ENCODE data around the gene PPM1F. TPM values are rescaled to one million over a fixed set of nuclear protein-coding genes. Genes with fewer than 3 reads are reported as not detected.

PPM1F gene
- total RNA-seq, 1 donor from 2014 or later, result 40.1 TPM

- TF ChIP-seq CTCF (IDR thresholded peaks at IDR 0.05; ENCODE audit: partially characterized antibody, unreplicated experiment), result no peak
- Mint-ChIP-seq H3K36me3 (ENCODE audit: unreplicated experiment) (peaks cover 8% of the 10 kb centered on the region), H3K4me1 (ENCODE audit: low read depth, unreplicated experiment) (peaks cover 3% of the 10 kb centered on the region), H3K9me3 (ENCODE audit: unreplicated experiment) (no peaks in the 10 kb centered on the region), H3K4me3 (ENCODE audit: unreplicated experiment) (no peak overlapping the region), H3K27me3 (ENCODE audit: unreplicated experiment) (peaks cover 4% of the 10 kb centered on the region), H3K27ac (ENCODE audit: unreplicated experiment) (no peak overlapping the region)
- DNase-seq, result no peak
Measured at GRCh38 chr22:21995660-21996059, 43.0 kb upstream of the PPM1F start.

GRCh38 chr22:21994881-21995444, 42.3 kb upstream of the PPM1F start:
- no peak for TF ChIP-seq CTCF (IDR thresholded peaks at IDR 0.05; ENCODE audit: partially characterized antibody, unreplicated experiment)
- Mint-ChIP-seq H3K27me3 (ENCODE audit: unreplicated experiment) (peaks cover 7% of the 10 kb centered on the region), H3K4me3 (ENCODE audit: unreplicated experiment) (no peak overlapping the region)

GRCh38 chr22:21992593-21993237, 40.1 kb upstream of the PPM1F start:
- DNase-seq, result no peak
- H3K4me1 Mint-ChIP-seq (ENCODE audit: low read depth, unreplicated experiment), result peaks cover 8% of the 10 kb centered on the region
- no peak overlapping the region for H3K27ac Mint-ChIP-seq (ENCODE audit: unreplicated experiment)
- peaks cover 10% of the 10 kb centered on the region for H3K27me3 Mint-ChIP-seq (ENCODE audit: unreplicated experiment)
- TF ChIP-seq CTCF (IDR thresholded peaks at IDR 0.05; ENCODE audit: partially characterized antibody, unreplicated experiment), result no peak
- H3K9me3 Mint-ChIP-seq (ENCODE audit: unreplicated experiment), result no peaks in the 10 kb centered on the region
- peaks cover 8% of the 10 kb centered on the region for H3K36me3 Mint-ChIP-seq (ENCODE audit: unreplicated experiment)
- H3K4me3 Mint-ChIP-seq (ENCODE audit: unreplicated experiment), result no peak overlapping the region

More at GRCh38 chr22:21994881-21995444, 42.3 kb upstream of the PPM1F start:
- Mint-ChIP-seq H3K27ac (ENCODE audit: unreplicated experiment) (no peak overlapping the region), H3K4me1 (ENCODE audit: low read depth, unreplicated experiment) (peaks cover 8% of the 10 kb centered on the region), H3K36me3 (ENCODE audit: unreplicated experiment) (peaks cover 8% of the 10 kb centered on the region), H3K9me3 (ENCODE audit: unreplicated experiment) (no peaks in the 10 kb centered on the region)
- no peak for DNase-seq

GRCh38 chr22:21991774-21992173, 39.1 kb upstream of the PPM1F start:
- Mint-ChIP-seq H3K9me3 (ENCODE audit: unreplicated experiment) (no peaks in the 10 kb centered on the region), H3K36me3 (ENCODE audit: unreplicated experiment) (peaks cover 8% of the 10 kb centered on the region), H3K4me1 (ENCODE audit: low read depth, unreplicated experiment) (peaks cover 8% of the 10 kb centered on the region), H3K4me3 (ENCODE audit: unreplicated experiment) (no peak overlapping the region), H3K27me3 (ENCODE audit: unreplicated experiment) (peaks cover 10% of the 10 kb centered on the region), H3K27ac (ENCODE audit: unreplicated experiment) (no peak overlapping the region)
- DNase-seq, result no peak
- TF ChIP-seq CTCF (IDR thresholded peaks at IDR 0.05; ENCODE audit: partially characterized antibody, unreplicated experiment), result no peak

GRCh38 chr22:21991304-21991596, 38.6 kb upstream of the PPM1F start:
- H3K4me3 Mint-ChIP-seq (ENCODE audit: unreplicated experiment), result no peak overlapping the region
- H3K36me3 Mint-ChIP-seq (ENCODE audit: unreplicated experiment), result peaks cover 8% of the 10 kb centered on the region
- peaks cover 10% of the 10 kb centered on the region for H3K27me3 Mint-ChIP-seq (ENCODE audit: unreplicated experiment)
- H3K27ac Mint-ChIP-seq (ENCODE audit: unreplicated experiment), result no peak overlapping the region
- no peaks in the 10 kb centered on the region for H3K9me3 Mint-ChIP-seq (ENCODE audit: unreplicated experiment)
- peaks cover 8% of the 10 kb centered on the region for H3K4me1 Mint-ChIP-seq (ENCODE audit: low read depth, unreplicated experiment)
- DNase-seq, result no peak
- TF ChIP-seq CTCF (IDR thresholded peaks at IDR 0.05; ENCODE audit: partially characterized antibody, unreplicated experiment), result no peak
